HEK293 (cell line): ENCODE data around the gene RNF151.

Experiments
- CTCF ChIA-PET: fragments of 350-600 bp; formaldehyde crosslinking; extraction: SDS; loops from one replicate; lab custom pipeline; 2021; ENCODE audit warnings: antibody characterized with exemption; lab: Yijun Ruan, JAX
- POLR2A ChIA-PET: fragments of 300-600 bp; formaldehyde crosslinking; extraction: SDS; loops from one replicate; lab custom pipeline; 2020; ENCODE audit warnings: antibody characterized with exemption, inconsistent platforms; lab: Yijun Ruan, JAX
- H3K27ac ChIP-seq: fragments of 200-500 bp; sonication (Bioruptor generic); 2 replicates; pipeline ENCODE4 v1.5.1; 2014; ENCODE audit warnings: low read depth, low read length, control low read depth, inconsistent platforms; ENCODE audit errors: extremely low read depth
- H3K36me3 ChIP-seq, 2 experiments: fragments of 200-500 bp in 1 of 2; sonication (Bioruptor generic) in 1 of 2; 1 replicate in 1 of 2; 2 replicates in 1 of 2; pipeline ENCODE4 v1.5.1; 2014 to 2017; ENCODE audit warnings: inconsistent platforms in 2 of 2, low read length in 2 of 2; ENCODE audit not compliant: control insufficient read depth in 2 of 2, insufficient read depth in 1 of 2
- H3K4me1 ChIP-seq: fragments of 200-500 bp; sonication (Bioruptor generic); 2 replicates; pipeline ENCODE4 v1.5.1; 2014; ENCODE audit warnings: mild to moderate bottlenecking, low read length, inconsistent platforms; ENCODE audit not compliant: control insufficient read depth, insufficient read depth
- H3K4me3 ChIP-seq: 2 replicates; pipeline ENCODE4 v1.5.1; 2011; ENCODE audit warnings: low read depth, mild to moderate bottlenecking, control low read depth, low read length, moderate library complexity
- H3K9me3 ChIP-seq: fragments of 200-500 bp; sonication (Bioruptor generic); 2 replicates; pipeline ENCODE4 v1.5.1; 2014; ENCODE audit warnings: low read depth, low read length, inconsistent platforms; ENCODE audit not compliant: control insufficient read depth, insufficient read depth
- GLI2 ChIP-seq: fragments of 450-650 bp; formaldehyde crosslinking; IDR thresholded peaks from 2 replicates; pipeline ENCODE4; 2017; ENCODE audit warnings: missing biosample characterization, missing genetic modification characterization, low read depth, borderline replicate concordance
- GLI4 ChIP-seq: fragments of 450-650 bp; formaldehyde crosslinking; IDR thresholded peaks from 2 replicates; pipeline ENCODE4 v1.5.1; 2016; ENCODE audit warnings: missing biosample characterization, missing genetic modification characterization
- GLIS2 ChIP-seq: fragments of 450-650 bp; formaldehyde crosslinking; IDR thresholded peaks from 2 replicates; pipeline ENCODE4 v1.5.1; 2016; ENCODE audit warnings: missing biosample characterization, missing genetic modification characterization
- KLF9 ChIP-seq: fragments of 450-650 bp; formaldehyde crosslinking; IDR thresholded peaks from 2 replicates; pipeline ENCODE4 v1.5.1; 2016; ENCODE audit warnings: missing biosample characterization, missing genetic modification characterization, low read depth
- PATZ1 ChIP-seq: fragments of 450-650 bp; formaldehyde crosslinking; IDR thresholded peaks from 2 replicates; pipeline ENCODE4 v1.5.1; 2016; ENCODE audit warnings: missing biosample characterization, missing genetic modification characterization
- PBX3 ChIP-seq: sonication (generic); formaldehyde crosslinking; IDR thresholded peaks from 2 replicates; pipeline ENCODE4 v1.8.1; 2022; ENCODE audit warnings: mild to moderate bottlenecking, moderate library complexity, missing genetic modification reagents
- SP3 ChIP-seq: fragments of 450-650 bp; formaldehyde crosslinking; IDR thresholded peaks from 2 replicates; pipeline ENCODE4 v1.5.1; 2016; ENCODE audit warnings: missing biosample characterization, missing genetic modification characterization
- TRIM28 ChIP-seq: IDR thresholded peaks from 2 replicates; pipeline ENCODE4 v1.6.1; 2011; ENCODE audit warnings: low read length, control low read depth, borderline replicate concordance
- ZBTB26 ChIP-seq: fragments of 450-650 bp; formaldehyde crosslinking; optimal IDR thresholded peaks from 2 replicates; pipeline ENCODE3; 2016; ENCODE audit warnings: missing biosample characterization, mild to moderate bottlenecking, missing genetic modification characterization
- ZNF114 ChIP-seq: fragments of 450-650 bp; formaldehyde crosslinking; IDR thresholded peaks from 2 replicates; pipeline ENCODE4 v1.5.0; 2017; ENCODE audit warnings: missing biosample characterization, missing genetic modification characterization
- ZNF133 ChIP-seq: fragments of 450-650 bp; formaldehyde crosslinking; IDR thresholded peaks from 2 replicates; pipeline ENCODE4 v1.5.1; 2016; ENCODE audit warnings: missing biosample characterization, missing genetic modification characterization
- ZNF140 ChIP-seq: fragments of 450-650 bp; formaldehyde crosslinking; IDR thresholded peaks from 2 replicates; pipeline ENCODE4 v1.5.1; 2016; ENCODE audit warnings: missing biosample characterization, missing genetic modification characterization
- ZNF16 ChIP-seq: fragments of 450-650 bp; formaldehyde crosslinking; IDR thresholded peaks from 2 replicates; pipeline ENCODE4 v1.5.1; 2016; ENCODE audit warnings: low read depth, missing biosample characterization, missing genetic modification characterization
- ZNF214 ChIP-seq: fragments of 450-650 bp; formaldehyde crosslinking; IDR thresholded peaks from 2 replicates; pipeline ENCODE4 v1.5.1; 2017; ENCODE audit warnings: missing biosample characterization, mild to moderate bottlenecking, missing genetic modification characterization, borderline replicate concordance
- ZNF221 ChIP-seq: fragments of 450-650 bp; formaldehyde crosslinking; IDR thresholded peaks from 2 replicates; pipeline ENCODE4 v1.5.1; 2017; ENCODE audit warnings: missing biosample characterization, missing genetic modification characterization, borderline replicate concordance
- ZNF23 ChIP-seq: fragments of 450-650 bp; formaldehyde crosslinking; IDR thresholded peaks from 2 replicates; pipeline ENCODE4 v1.5.1; 2016; ENCODE audit warnings: missing biosample characterization, missing genetic modification characterization, borderline replicate concordance
- ZNF324 ChIP-seq: fragments of 450-650 bp; formaldehyde crosslinking; IDR thresholded peaks from 2 replicates; pipeline ENCODE4 v1.5.1; 2016; ENCODE audit warnings: missing biosample characterization, missing genetic modification characterization
- ZNF433 ChIP-seq: fragments of 450-650 bp; formaldehyde crosslinking; IDR thresholded peaks from 2 replicates; pipeline ENCODE4 v1.5.1; 2016; ENCODE audit warnings: missing biosample characterization, missing genetic modification characterization, low read depth
- ZNF473 ChIP-seq: fragments of 450-650 bp; formaldehyde crosslinking; IDR thresholded peaks from 2 replicates; pipeline ENCODE4 v1.5.1; 2017; ENCODE audit warnings: missing biosample characterization, missing genetic modification characterization
- ZNF518A ChIP-seq: fragments of 450-650 bp; formaldehyde crosslinking; conservative IDR thresholded peaks from 2 replicates; pipeline ENCODE4 v1.5.1; 2016; ENCODE audit warnings: low read depth, missing biosample characterization, missing genetic modification characterization
- ZNF555 ChIP-seq: fragments of 450-650 bp; formaldehyde crosslinking; conservative IDR thresholded peaks from 2 replicates; pipeline ENCODE4 v1.5.1; 2017; ENCODE audit warnings: missing biosample characterization, mild to moderate bottlenecking, missing genetic modification characterization, inconsistent platforms
- ZNF580 ChIP-seq: fragments of 450-650 bp; formaldehyde crosslinking; IDR thresholded peaks from 2 replicates; pipeline ENCODE4 v1.5.1; 2016; ENCODE audit warnings: missing biosample characterization, missing genetic modification characterization
- ZNF623 ChIP-seq: fragments of 450-650 bp; formaldehyde crosslinking; IDR thresholded peaks from 2 replicates; pipeline ENCODE4 v1.5.1; 2016; ENCODE audit warnings: missing biosample characterization, missing genetic modification characterization
- ZNF645 ChIP-seq: fragments of 450-650 bp; formaldehyde crosslinking; IDR thresholded peaks from 2 replicates; pipeline ENCODE4; 2016; ENCODE audit warnings: missing biosample characterization, missing genetic modification characterization
- ZNF747 ChIP-seq: fragments of 450-650 bp; formaldehyde crosslinking; IDR thresholded peaks from 2 replicates; pipeline ENCODE4 v1.5.1; 2016; ENCODE audit warnings: missing biosample characterization, missing genetic modification characterization
- ZNF76 ChIP-seq: fragments of 450-650 bp; formaldehyde crosslinking; IDR thresholded peaks from 2 replicates; pipeline ENCODE4; 2016; ENCODE audit warnings: low read depth, missing biosample characterization, missing genetic modification characterization, borderline replicate concordance
- ZNF768 ChIP-seq: fragments of 450-650 bp; formaldehyde crosslinking; IDR thresholded peaks from 2 replicates; pipeline ENCODE4 v1.5.1; 2018; ENCODE audit warnings: missing biosample characterization, mild to moderate bottlenecking, missing genetic modification characterization
- ZXDB ChIP-seq: fragments of 450-650 bp; formaldehyde crosslinking; IDR thresholded peaks from 2 replicates; pipeline ENCODE4 v1.5.1; 2016; ENCODE audit warnings: missing biosample characterization, missing genetic modification characterization

RNF151 gene

GRCh38 chr16:2008631-2009163, 42.0 kb downstream of the RNF151 start:
- Histone ChIP-seq H3K4me3 (peak overlapping the region; percentile 75), H3K36me3 (peaks cover 0 to 28% of the 10 kb centered on the region in 2 experiments; a peak in 1 of 3 replicates), H3K9me3 (no peaks in the 10 kb centered on the region), H3K4me1 (peaks cover 29% of the 10 kb centered on the region), H3K27ac (peak overlapping the region; percentile 97)
- CTCF ChIA-PET, result interaction anchor here (0.6 to 1.8 kb wide), 4 partner anchors 14 to 132 kb away, joined by 3 to 7 read pairs (median 5); no protein-coding TSS in a partner anchor
- POLR2A ChIA-PET, result interaction anchor here (0.6 to 2.7 kb wide), 5 partner anchors 21 to 226 kb away, joined by 3 to 17 read pairs (median 4); partner anchors contain the start of genes NUBP2, SPSB3, TBL3 and TRAF7
- TF ChIP-seq ZNF214 (tag by site-specific recombination) (no peak), ZNF473 (tag by site-specific recombination) (no peak), GLIS2 (tag by site-specific recombination) (peak; percentile 72), ZXDB (tag by site-specific recombination) (0 out of 2 replicates have a peak, but pooled peaks have one; percentile 35), ZNF747 (no peak), ZNF140 (tag by site-specific recombination) (no peak), ZNF133 (tag by site-specific recombination) (no peak), TRIM28 (no peak), ZNF433 (no peak), ZNF114 (tag by site-specific recombination) (no peak), ZNF23 (tag by site-specific recombination) (no peak), ZBTB26 (tag by site-specific recombination) (peak; percentile 22), ZNF555 (tag by site-specific recombination) (no peak), ZNF324 (tag by site-specific recombination) (no peak), ZNF580 (tag by site-specific recombination) (no peak), ZNF76 (tag by site-specific recombination) (peak; percentile 22; the same call in 1 of the 2 replicates), ZNF623 (no peak), GLI2 (tag by site-specific recombination) (no peak), GLI4 (tag by site-specific recombination) (no peak), ZNF221 (tag by site-specific recombination) (no peak), PATZ1 (peak; percentile 50; the same call in 1 of the 2 replicates), ZNF518A (tag by site-specific recombination) (no peak), PBX3 (CRISPR knock-in tag) (no peak), SP3 (tag by site-specific recombination) (no peak), KLF9 (peak; percentile 28; the same call in 1 of the 2 replicates), ZNF16 (no peak), ZNF768 (no peak), ZNF645 (tag by site-specific recombination) (no peak)
